HL-60 (cell line): ENCODE measurements around the gene STMN1.

ENCODE experiments used
- DNase-seq, 2 experiments: peaks; one replicate each; pipeline ENCODE4 v3.0.0-alpha.2; 2010 to 2020; ENCODE audit warnings: low read depth in 1 of 2, low spot score in 1 of 2
- H3K27ac ChIP-seq: fragments of 250-450 bp; sonication (Bioruptor Pico); replicated peaks from 2 replicates; pipeline ENCODE4 v1.5.1; 2020; ENCODE audit warnings: mild to moderate bottlenecking, moderate library complexity
- H3K27me3 ChIP-seq: fragments of 250-450 bp; sonication (Bioruptor Pico); 2 replicates; pipeline ENCODE4 v1.5.1; 2021; ENCODE audit warnings: mild to moderate bottlenecking, moderate library complexity; ENCODE audit not compliant: insufficient read depth, poor library complexity, severe bottlenecking
- H3K4me3 ChIP-seq: replicated peaks from 2 replicates; pipeline ENCODE4 v1.5.1; 2011; ENCODE audit warnings: mild to moderate bottlenecking, control low read depth, low read length; ENCODE audit not compliant: insufficient read depth
- CTCF ChIP-seq: IDR thresholded peaks from one replicate; pipeline ENCODE4 v1.5.1; 2011; ENCODE audit warnings: low read length, control low read depth, inconsistent platforms; ENCODE audit not compliant: insufficient read depth
- GABPA ChIP-seq: IDR thresholded peaks from 2 replicates; pipeline ENCODE4 v1.6.1; 2012; ENCODE audit warnings: low read depth
- POLR2AphosphoS5 ChIP-seq: IDR thresholded peaks from 2 replicates; pipeline ENCODE4 v1.6.1; 2012; ENCODE audit warnings: low read depth
- REST ChIP-seq: IDR thresholded peaks from 2 replicates; pipeline ENCODE4 v1.6.1; 2012; ENCODE audit warnings: low read depth; ENCODE audit not compliant: insufficient replicate concordance
- SPI1 ChIP-seq: IDR thresholded peaks from 2 replicates; pipeline ENCODE4 v1.6.1; 2012; ENCODE audit warnings: low read depth, mild to moderate bottlenecking, borderline replicate concordance

STMN1 gene

GRCh38 chr1:25948641-25949040 lies 42.4 kb upstream of the STMN1 start:
- TF ChIP-seq REST (no peak), CTCF (no peak), SPI1 (no peak), POLR2AphosphoS5 (no peak), GABPA (no peak)
- no peak overlapping the region for H3K27ac ChIP-seq
- no peaks in the 10 kb centered on the region for H3K27me3 ChIP-seq
- DNase-seq: no peak
- H3K4me3 ChIP-seq: no peak overlapping the region

- no peak for DNase-seq
- Histone ChIP-seq H3K27ac (no peak overlapping the region), H3K4me3 (no peak overlapping the region), H3K27me3 (no peaks in the 10 kb centered on the region)
- TF ChIP-seq SPI1: no peak
- no peak for TF ChIP-seq POLR2AphosphoS5
- TF ChIP-seq CTCF: no peak
- TF ChIP-seq REST: no peak
- no peak for TF ChIP-seq GABPA
These were observed 40.8 kb upstream of the STMN1 start for GRCh38 chr1:25947027-25947426.

- TF ChIP-seq CTCF (no peak), REST (no peak), POLR2AphosphoS5 (no peak), GABPA (no peak), SPI1 (no peak)
- Histone ChIP-seq H3K27me3 (no peaks in the 10 kb centered on the region), H3K4me3 (no peak overlapping the region), H3K27ac (no peak overlapping the region)
- no peak for DNase-seq
These were observed 39.5 kb upstream of the STMN1 start for GRCh38 chr1:25945761-25946160.
